ENCODE data around the gene ADPRM. TPM values are rescaled to one million over a fixed set of nuclear protein-coding genes. Genes with fewer than 3 reads are reported as not detected.

ADPRM gene
- polyA plus RNA-seq, 1 experiment = 10.8 TPM

- POLR2A ChIA-PET = no interaction called here
- CTCF ChIA-PET = interaction anchor here (1.7 kb wide), 1 partner anchor 14 kb away, joined by 8 read pairs; no protein-coding TSS in a partner anchor
Observed at GRCh38 chr17:10661437-10661836, 36.0 kb upstream of the ADPRM start.

GRCh38 chr17:10663231-10663630 lies 34.2 kb upstream of the ADPRM start:
- TF ChIP-seq CTCF (IDR thresholded peaks at IDR 0.05; ENCODE audit: insufficient read depth, low read depth, low read length) = no peak
- POLR2A ChIA-PET = no interaction called here

More at GRCh38 chr17:10661437-10661836, 36.0 kb upstream of the ADPRM start:
- Histone ChIP-seq H3K27me3 (ENCODE audit: control insufficient read depth, insufficient read depth, low read length) (no peaks in the 10 kb centered on the region), H3K36me3 (ENCODE audit: control insufficient read depth, insufficient read depth, low read length) (no peaks in the 10 kb centered on the region), H3K4me3 (ENCODE audit: low read depth, low read length) (no peak overlapping the region)
- DNase-seq (ENCODE audit: low read depth) = no peak
- no peak for TF ChIP-seq CTCF (IDR thresholded peaks at IDR 0.05; ENCODE audit: insufficient read depth, low read depth, low read length)

GRCh38 chr17:10664571-10664970 lies 32.8 kb upstream of the ADPRM start:
- no peak for TF ChIP-seq CTCF (IDR thresholded peaks at IDR 0.05; ENCODE audit: insufficient read depth, low read depth, low read length)
- Histone ChIP-seq H3K36me3 (ENCODE audit: control insufficient read depth, insufficient read depth, low read length) (no peaks in the 10 kb centered on the region), H3K4me3 (ENCODE audit: low read depth, low read length) (no peak overlapping the region), H3K27me3 (ENCODE audit: control insufficient read depth, insufficient read depth, low read length) (no peaks in the 10 kb centered on the region)
- ChIA-PET CTCF (interaction anchor here (1.0 to 4.4 kb wide), 4 partner anchors 8 to 19 kb away, joined by 3 to 19 read pairs (median 4); partner anchors contain the start of gene MYH3), POLR2A (no interaction called here)
- DNase-seq (ENCODE audit: low read depth) = no peak

More at GRCh38 chr17:10663231-10663630, 34.2 kb upstream of the ADPRM start:
- DNase-seq (ENCODE audit: low read depth) = no peak
- no peaks in the 10 kb centered on the region for H3K27me3 ChIP-seq (ENCODE audit: control insufficient read depth, insufficient read depth, low read length)
- H3K4me3 ChIP-seq (ENCODE audit: low read depth, low read length) = no peak overlapping the region
- CTCF ChIA-PET = interaction anchor here (4.4 kb wide), 1 partner anchor 17 kb away, joined by 19 read pairs; no protein-coding TSS in a partner anchor
- H3K36me3 ChIP-seq (ENCODE audit: control insufficient read depth, insufficient read depth, low read length) = no peaks in the 10 kb centered on the region

GRCh38 chr17:10666906-10667305 lies 30.5 kb upstream of the ADPRM start:
- no peak for DNase-seq (ENCODE audit: low read depth)
- Histone ChIP-seq H3K27me3 (ENCODE audit: control insufficient read depth, insufficient read depth, low read length) (no peaks in the 10 kb centered on the region), H3K4me3 (ENCODE audit: low read depth, low read length) (no peak overlapping the region), H3K36me3 (ENCODE audit: control insufficient read depth, insufficient read depth, low read length) (no peaks in the 10 kb centered on the region)
- POLR2A ChIA-PET = no interaction called here
- TF ChIP-seq CTCF (IDR thresholded peaks at IDR 0.05; ENCODE audit: insufficient read depth, low read depth, low read length) = no peak
- CTCF ChIA-PET = interaction anchor here (1.6 to 4.4 kb wide), 2 partner anchors 20 to 178 kb away, joined by 3 to 19 read pairs; no protein-coding TSS in a partner anchor

- Histone ChIP-seq H3K4me3 (ENCODE audit: low read depth, low read length) (no peak overlapping the region), H3K36me3 (ENCODE audit: control insufficient read depth, insufficient read depth, low read length) (no peaks in the 10 kb centered on the region), H3K27me3 (ENCODE audit: control insufficient read depth, insufficient read depth, low read length) (no peaks in the 10 kb centered on the region)
- DNase-seq (ENCODE audit: low read depth) = peak; percentile 51
- no peak for TF ChIP-seq CTCF (IDR thresholded peaks at IDR 0.05; ENCODE audit: insufficient read depth, low read depth, low read length)
- ChIA-PET POLR2A (no interaction called here), CTCF (interaction anchor here (1.0 kb wide), 1 partner anchor 12 kb away, joined by 3 read pairs; the partner anchor contains the start of gene MYH3)
Observed at GRCh38 chr17:10668775-10669174, 28.6 kb upstream of the ADPRM start.
